Left kidney (tissue), 2 donors: ENCODE data around the gene ANXA11. TPM values are rescaled to one million over a fixed set of nuclear protein-coding genes. Genes with fewer than 3 reads are reported as not detected.
A peak's percentile ranks its signal among the peaks of the same experiment; 100 is the strongest.

Experiments
- DNase-seq: peaks from one replicate; pipeline ENCODE4 v3.0.0-alpha.2; 2013
- polyA plus RNA-seq: library from polyadenylated mRNA; unstranded; fragments of 120-200 nt; gene quantifications from one replicate; pipeline ENCODE4 v1.2.1, GENCODE V29; 2013; ENCODE audit not compliant: insufficient read length

Gene ANXA11
- polyA plus RNA-seq, 1 donor: 115 TPM

DNA sequence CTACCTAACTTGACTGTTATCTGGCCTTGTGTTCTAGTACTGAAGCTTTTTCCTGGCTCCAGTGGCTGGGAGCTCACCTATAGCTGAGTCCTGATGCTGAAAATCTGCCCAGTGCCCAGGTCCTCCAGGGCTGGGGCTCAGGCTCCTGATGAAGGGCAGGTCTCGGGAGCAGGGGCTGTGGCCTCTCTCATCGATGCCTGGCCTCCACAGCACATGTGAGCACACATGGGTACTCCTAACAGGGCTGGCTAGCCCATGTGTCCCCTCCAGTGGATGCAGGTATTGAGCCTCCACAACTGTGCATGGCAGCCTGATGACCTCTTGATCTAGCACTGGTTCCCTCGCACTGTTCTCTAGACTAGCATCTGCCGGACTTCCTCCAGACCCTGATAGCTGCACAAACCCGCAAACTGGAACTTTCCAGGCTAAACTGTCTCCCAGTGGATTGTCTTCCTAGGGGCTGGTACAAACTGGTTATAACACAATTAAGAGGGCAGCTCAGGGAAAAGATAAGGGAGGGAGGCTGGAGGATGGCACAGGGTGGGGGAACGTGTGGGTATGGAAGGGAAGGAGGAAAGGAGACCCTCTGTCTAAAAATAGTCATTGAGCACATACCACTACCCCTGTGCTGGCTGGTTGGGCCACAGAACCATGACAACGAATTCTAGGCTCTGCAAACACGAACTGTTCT, 37.7 kb downstream of the ANXA11 start:
- DNase-seq: no peak

DNA sequence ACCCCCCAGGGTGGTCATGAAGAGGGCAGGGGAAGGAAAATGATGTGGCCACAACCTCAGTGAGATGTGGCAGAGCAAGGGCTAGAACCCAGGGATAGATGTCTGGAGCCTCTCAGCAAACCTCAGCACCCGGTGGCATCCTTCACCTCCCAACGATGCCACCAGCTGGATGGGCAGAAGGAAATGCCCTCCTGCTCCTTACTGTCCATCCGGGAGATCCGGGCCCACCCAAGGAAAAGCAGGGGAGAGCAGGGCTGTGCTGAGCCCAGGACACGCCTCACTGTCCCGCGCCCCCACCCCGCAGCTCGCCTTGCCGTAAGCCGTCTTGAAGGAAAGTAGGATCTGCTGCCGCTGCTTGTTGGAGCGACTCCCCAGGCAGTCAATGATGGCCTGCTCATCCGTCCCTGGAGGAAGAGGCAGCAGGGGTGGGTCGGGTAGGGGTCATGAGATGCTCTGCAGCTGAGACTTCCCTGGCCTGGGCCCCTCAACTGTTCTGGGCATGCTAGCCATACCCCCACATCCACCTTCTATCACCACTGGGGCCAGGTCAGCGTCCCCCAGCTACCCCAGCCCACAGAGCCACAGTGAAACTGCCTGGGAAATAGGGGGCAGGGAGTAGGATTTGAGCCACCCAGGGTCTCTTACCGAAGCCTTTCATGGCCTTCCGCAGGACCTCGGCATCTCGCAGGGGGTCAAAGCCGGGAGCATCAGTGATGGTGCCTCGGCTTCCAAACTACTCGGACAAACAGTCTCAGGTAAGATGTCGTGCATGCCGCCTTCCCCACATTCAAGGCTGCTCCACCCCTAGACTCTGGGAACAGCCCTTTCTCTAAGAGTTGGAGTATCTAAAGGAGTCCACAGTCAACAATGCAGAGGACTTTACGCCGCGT, 38.5 kb downstream of the ANXA11 start:
- no peak for DNase-seq

DNA sequence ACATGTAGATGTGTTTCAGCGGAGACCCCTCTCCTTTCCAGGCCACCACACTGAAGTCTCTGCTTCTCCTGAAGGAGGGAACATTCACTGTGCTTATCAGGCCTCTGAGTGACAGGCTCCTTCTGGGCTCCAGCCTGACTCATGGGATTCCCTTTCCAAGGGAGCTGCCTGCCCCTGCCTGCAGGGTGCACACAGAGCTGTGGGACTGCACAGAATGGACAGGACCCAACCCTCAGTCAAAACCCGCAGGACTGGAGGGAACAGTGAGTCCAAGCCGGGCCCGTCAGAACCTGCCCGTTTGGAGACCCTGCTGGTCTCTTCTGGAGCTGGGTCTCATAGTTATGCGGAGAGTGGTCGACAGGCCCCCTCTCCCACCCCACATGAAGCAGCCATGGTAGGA, 40.2 kb downstream of the ANXA11 start:
- no peak for DNase-seq

DNA sequence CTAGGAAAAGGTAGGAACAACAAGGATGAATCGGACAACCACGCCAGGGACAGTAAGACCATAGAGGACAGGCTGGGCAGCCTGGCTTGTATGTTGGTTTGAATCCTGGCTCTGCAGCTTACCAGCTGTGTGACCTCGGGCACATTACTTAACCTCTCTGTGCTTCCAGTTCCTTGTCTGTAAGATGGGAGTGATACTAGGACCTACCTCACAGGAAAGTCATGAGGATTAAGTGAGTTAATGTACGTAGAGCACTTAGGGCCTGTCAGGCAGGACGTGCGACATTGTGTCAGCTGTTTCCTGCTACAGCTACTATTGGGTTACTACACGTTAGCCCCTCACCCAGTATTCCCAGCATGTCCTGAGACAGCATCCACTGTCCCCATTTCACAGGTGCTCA, 40.7 kb downstream of the ANXA11 start:
- no peak for DNase-seq

DNA sequence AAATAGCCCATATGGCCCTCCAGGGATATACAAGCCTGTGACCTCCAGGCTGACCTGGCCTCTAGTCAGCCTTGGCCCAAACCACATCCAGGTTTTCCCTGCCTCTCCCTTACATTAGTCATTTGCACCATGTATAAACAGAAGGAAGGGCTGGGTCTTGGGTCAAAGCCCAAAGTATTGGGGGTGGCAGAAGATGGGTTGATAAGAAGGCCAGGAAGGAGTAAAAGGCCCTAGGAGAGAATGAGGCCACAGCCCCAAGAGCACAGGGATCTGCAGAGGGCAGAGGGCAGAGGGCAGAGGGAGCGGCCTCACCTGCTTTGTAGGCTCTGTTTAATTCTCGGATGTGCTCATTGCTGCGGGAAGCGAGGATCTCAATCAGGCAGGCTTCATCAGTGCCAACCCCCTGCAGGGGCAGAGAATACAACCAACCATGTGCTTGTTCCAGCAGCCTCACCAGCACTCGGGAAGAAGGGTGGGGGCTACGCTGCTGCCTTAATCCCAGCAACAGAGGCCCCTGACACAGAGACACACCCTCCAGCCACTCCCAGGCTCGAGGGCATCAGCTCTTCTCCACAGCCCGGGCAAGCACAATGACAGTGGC, 41.5 kb downstream of the ANXA11 start:
- DNase-seq: no peak

DNA sequence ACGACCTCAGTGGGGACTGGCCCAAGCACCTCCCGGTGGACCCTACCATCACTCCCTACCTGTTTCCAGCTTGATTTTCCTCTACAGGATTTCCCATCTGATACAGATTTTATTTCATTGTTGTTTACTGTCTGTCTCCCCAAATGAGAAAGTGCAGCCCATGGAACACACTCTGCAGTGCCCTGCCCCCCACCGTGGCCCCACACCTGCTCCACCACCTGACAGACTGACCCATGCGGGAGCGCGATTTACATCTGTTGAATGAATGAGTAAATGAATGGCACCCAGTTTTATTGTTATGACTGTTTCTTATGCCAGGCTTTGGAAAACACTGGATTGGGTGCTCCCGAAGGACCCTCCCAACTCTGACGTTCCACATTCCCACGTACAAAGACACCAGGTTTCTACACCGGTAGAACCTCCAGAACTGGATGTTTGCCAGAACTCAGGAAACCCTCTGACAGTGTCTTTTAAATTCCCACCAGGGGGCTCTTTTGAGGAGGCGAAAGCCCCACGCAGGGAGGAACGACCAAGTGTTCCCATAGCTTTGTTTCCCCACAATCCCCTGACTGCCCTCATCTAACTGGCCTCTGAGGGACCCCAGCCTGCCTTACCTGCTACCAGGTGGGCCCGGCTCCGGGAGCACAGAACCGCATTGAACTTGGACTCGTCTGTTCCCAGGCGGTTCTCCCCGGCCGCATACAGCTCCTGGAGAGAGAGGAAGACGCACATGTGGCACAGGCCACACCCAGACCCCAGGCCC, 43.8 kb downstream of the ANXA11 start:
- peak; percentile 7 for DNase-seq

DNA sequence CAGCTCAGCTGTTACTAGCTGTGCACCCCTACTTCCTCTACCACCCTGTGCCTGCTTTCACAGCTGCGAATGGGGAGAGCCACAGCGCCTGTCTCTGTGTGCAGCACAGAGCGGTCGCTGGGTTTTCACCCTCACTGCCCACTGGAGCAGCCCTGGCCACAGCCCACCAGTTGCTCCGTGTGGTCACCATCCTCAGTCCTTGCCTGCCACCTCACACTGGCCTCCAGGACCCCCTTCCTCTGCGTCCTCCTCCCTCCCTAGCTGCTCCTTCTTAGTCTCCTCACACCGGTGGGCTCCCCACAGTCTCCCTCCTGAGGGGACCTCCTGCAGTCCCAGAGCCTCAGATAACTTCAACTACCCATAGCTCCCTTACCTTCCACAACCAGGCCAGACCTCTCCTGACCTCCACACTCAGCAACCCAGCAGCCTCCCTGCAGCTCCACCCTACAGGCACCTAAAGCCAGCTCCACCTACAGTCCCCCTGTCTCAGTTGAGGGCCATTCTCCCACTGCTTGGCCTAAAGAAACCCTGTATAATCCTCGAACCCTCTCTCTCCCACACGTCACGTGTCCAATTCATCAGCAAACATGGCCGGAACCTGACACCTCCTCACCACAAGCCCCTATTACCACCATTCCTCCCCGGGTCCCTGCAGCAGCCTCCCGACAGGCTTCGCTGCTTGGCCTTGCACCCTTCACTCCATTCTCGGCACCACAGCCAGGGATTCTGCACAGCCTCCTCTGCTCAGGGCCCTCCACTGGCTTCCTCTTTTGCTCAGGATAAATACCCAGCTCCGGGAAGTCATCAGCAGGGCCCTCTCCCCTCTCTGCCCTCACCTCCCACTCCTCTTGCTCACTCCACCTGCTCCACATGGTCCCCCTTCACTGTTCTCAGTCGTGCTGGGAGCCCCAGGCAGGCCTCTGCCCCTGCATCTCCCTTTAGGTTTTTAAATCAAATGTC, 44.7 kb downstream of the ANXA11 start:
- no peak for DNase-seq

DNA sequence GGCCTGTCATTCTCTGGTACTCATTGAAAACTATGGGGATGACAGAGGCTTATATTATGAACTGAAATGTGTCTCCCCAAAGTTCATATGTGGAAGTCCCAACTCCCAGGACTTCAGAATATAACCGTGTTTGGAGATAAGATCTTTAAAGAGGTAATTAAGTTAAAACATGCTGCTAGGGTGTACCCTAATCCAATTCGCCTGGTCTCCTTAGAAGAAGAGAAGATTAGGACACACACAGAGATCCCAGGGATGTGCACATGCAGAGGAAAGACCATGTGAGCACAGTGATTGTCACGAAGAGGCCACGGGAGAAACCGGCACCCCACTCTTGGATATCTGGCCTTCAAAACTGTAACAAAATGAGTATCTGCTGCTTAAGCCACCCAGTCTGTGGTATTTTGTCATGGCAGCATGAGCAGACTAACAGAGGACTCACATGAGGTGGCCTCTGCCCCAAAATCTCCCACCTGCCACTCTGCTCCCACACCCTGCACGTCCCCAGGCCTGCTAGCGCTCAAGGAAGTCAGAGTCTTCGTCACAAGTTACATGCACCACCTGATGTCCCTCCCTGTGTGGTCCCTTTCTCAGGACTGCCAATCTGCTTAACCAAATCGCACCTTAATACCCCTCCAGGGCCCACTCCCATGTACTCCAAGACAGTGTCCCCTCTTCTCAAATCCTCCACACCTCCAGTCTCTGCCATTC, 46.0 kb downstream of the ANXA11 start:
- DNase-seq: no peak

DNA sequence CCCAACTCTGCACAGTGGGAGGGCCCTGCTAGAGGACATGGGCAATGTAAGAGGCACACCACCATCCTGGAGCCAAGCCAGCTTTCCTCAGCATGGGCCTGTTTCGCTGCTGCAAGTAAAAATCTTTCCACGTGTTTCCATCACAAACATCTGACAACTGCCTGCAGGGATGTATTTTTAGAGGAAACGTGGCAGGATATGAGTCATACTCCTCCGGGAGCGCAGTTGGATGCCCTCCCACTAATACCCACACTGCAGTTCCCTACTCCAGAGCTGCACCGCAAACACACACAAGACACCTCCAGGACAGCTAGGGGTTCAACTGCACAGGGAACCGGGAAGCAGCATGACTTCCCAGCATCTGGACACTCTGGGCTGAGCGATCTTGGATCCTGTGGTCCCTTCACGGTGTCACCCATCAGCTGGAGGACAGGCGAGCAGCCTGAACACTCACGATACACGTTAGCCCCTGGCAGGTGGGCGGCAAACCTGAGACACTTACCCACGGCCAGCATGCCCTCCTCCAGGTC, 46.7 kb downstream of the ANXA11 start:
- DNase-seq: peak; percentile 26

DNA sequence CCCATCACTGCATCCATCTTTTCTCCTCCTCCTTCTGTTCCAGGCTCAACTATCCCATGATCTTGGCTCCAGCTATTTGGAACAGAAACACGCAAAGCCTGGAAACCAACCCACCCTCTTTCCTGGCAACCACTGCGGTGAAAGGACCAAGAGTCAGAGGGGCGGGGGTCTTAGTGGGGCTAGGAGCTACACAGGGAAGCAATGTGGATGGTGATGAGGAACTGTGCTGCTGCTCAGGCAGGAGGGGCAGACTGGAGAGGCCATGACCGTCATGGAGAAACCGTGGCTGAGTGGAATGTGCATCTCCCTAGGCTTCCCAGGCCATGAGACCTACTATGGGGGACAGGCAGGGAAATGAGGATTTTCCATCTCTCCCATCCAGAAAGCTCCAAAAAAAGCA, 47.2 kb downstream of the ANXA11 start:
- DNase-seq: no peak

DNA sequence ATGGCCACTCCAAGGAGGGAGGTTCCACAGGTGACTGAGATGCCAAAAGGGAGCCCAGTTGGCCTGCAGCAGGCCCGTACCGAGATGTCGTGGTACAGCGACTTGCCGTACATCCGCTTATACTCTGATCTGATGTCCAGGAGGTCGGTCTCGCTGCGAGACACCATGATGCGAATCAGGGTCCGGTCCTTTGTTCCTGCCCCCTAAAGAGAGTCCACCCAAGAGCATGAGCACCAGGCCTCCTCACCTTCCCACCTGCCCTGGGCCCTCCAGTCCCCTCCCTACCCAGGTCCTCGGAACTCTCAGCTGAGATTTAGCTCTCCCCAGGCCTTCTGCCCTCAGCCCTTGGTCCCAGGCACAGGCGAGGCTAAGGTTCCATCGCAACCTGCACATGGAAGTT, 47.8 kb downstream of the ANXA11 start:
- DNase-seq: no peak

DNA sequence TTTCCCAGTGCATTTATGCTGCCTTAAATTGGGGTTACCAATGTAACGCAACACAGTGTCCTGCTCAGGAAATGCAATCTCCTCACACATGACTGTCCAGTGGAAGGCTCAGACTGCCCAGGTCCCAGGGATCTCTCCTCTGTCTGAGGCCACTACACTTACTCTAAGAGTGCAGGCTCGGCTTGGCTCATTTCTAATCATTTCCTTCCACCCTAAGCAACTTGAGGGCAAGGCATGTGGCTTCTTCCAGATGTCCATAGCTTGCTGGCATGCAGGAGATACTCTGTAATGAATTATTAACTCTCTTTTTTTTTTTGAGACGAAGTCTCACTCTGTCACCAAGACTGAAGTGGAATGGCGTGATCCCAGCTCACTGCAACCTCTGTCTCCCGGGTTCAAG, 49.1 kb downstream of the ANXA11 start:
- no peak for DNase-seq

DNA sequence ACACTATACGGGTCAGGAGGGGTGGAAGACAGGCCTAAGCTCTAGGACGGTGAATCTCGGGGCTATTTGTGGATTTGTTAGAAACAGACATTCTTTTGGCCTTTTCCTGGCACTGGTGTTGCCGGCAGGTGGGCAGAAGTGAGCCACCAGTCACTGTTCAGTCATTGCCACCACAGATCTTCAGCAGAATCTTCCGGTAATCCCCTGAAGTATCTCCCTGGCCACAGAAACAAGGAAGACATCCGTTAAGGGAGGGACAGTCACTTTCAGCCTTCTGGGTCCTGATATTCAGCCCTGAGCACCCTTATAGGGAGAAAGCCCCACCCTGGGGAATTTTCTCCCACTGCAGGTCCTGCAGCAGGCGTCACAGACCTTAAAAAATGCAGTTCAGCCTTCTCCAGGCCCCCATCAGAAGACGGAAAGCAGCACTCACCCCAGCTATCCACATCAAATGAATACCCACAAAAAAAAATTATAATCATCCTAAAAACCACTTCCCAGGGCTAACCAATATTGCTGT, 49.6 kb downstream of the ANXA11 start:
- DNase-seq: no peak

DNA sequence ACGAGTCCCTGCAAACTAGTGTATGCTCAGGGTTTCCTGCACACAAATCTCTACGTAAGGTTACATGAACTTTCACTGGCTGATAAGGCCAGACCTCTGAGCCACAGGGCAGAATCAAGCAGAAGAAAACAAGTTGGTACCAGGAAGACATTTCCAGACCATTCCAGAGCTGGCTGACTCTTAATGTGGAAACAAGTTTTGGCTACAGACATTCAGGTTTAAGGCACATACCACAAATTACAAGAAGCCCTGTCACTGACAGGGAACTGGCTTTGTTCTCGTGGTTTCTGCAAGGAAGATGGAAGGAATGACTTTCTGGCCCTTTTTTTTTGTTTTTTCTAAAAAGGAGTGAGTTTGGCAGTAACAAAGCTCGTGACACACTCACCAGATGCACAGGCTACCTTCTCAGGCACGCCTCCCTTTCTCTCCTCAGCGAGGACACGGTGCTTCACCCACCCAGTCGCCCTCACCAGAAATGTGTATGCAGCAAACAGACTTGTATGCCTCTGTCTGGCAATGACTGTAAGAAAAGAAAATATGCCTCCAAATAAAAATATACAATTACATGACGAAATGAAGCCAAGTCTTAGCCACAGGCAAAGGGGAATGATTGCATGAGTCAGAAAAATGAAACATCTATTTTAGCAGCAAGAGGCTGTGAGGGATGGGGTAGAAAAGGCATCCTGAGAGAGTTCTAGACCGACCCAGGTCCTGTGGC, 50.2 kb downstream of the ANXA11 start:
- DNase-seq: no peak

DNA sequence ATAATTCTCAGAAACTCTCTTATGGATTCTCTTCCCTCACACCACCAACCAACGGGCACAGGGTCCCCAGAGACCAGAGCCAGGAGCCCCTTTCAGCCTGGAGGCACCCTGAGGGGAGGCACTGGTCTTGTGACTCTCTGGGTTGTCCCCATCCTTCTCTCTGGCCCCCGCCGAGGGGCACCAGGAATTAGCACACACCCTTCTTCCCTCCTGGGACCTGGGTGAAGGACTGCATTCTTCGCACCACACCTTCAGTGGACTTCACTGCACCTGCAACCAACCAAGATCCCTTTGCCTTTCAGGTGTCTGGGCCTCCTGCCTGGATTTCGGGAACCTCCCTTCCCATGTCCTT, 50.7 kb downstream of the ANXA11 start:
- no peak for DNase-seq

DNA sequence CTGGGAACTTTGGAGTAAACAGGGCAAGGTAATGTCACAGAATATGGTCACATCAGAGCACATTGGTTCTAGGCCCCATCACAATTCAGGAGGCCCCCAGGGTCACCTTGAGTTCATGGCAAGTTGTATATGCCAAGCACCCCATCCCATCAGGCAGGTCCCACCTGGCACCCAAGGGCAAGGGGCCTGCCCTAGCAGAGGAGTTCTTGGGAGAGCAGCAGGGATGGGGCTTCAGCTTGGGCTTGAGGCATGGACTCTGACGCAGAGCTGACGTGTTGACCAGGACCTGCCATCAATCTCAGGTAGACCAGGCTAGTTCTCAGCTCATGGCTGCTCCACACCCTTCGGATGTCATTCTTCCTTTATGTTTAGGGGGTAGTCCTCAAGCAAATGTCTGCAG, 51.9 kb downstream of the ANXA11 start:
- no peak for DNase-seq

DNA sequence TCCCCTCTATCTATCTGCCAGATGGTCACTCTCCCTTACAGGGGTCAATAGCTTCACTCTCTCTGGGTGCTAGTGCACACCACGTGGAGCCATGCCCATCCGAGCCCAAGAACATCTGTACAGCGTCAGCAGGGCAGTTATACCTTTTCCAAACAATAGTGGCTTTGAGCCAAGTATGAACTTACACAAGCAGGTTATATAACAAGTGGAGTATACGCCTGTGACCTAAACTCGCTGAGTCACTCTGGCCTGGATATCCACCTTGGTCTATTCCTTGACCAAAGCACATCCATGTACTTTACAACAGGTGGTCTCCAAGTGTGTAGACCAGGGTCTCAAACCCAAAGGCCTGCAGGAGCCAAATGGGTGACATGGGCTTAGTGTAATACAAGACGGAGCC, 52.5 kb downstream of the ANXA11 start:
- no peak for DNase-seq

DNA sequence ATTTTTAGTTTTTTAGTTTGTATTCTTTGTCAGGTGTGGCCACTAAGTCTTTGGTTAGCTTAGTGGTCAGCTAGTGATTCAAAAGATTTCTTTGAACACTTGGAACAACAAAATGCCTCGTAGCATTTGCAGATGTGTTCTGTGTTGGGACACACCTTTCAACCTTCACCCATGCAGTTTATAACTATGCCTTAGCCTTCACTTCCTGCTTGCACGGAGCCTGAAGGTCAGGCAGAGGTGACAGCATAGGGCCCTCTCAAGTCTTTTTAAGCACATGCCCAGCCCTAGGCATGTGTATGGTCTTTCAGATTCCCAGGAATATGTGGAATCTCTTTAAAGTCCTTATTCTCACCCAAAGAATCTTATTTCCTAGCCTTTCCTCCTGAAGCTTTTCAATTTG, 55.2 kb downstream of the ANXA11 start:
- DNase-seq: no peak

DNA sequence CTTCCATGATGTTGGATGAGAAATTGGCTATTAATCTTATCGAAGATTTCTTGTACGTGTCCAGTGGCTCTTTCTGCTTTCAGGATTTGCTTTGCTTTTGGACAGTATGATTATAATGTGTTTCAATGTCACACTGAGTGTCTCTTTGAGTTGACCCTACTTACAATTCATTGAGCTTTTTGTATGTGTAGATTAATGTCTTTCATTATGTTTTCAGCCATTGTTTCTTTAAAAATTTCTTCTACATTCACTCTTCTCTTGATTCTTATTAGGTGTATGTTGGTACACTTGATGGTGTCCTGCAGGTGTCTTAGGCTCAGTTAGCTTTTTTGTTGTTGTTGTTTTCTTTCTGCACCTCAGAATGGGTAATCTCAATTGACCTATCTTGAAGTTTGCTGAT, 56.2 kb downstream of the ANXA11 start:
- no peak for DNase-seq
